Ovary (tissue), 9 donors: ENCODE results near the gene SNHG17. TPM values are rescaled to one million over a fixed set of nuclear protein-coding genes. Genes with fewer than 3 reads are reported as not detected.

Experiments
- DNase-seq, 5 donors: peaks; one replicate each; pipeline ENCODE4 v3.0.0-alpha.2; 2019 to 2020
- H3K27ac ChIP-seq, 2 donors: fragments of 200-600 bp; one replicate each; pipeline versions ENCODE4 v1.5.1 to v1.8.0; 2019 to 2022
- H3K27me3 ChIP-seq: fragments of 200-600 bp; one replicate; pipeline ENCODE4 v1.8.0; 2022
- H3K36me3 ChIP-seq: fragments of 200-600 bp; sonication (generic); one replicate; pipeline ENCODE4 v1.5.1; 2019
- H3K4me1 ChIP-seq: one replicate; pipeline ENCODE4 v1.8.1; 2013; ENCODE audit warnings: mild to moderate bottlenecking, moderate library complexity; ENCODE audit not compliant: insufficient read depth
- H3K4me3 ChIP-seq: fragments of 200-600 bp; sonication (generic); one replicate; pipeline ENCODE4 v1.5.1; 2017
- H3K9me3 ChIP-seq, 2 donors: fragments of 200-600 bp in 1 of 2; sonication (generic) in 1 of 2; one replicate each; pipeline versions ENCODE4 v1.5.1 to v1.8.1; 2013 to 2019; ENCODE audit warnings: mild to moderate bottlenecking in 1 of 2, moderate library complexity in 1 of 2
- EP300 ChIP-seq: sonication (generic); formaldehyde crosslinking; IDR thresholded peaks from one replicate; pipeline ENCODE4 v1.6.1; 2017; ENCODE audit warnings: antibody characterized with exemption
- POLR2A ChIP-seq: fragments of 450-650 bp; IDR thresholded peaks from one replicate; pipeline ENCODE4 v1.6.1; 2017; ENCODE audit warnings: antibody characterized with exemption, mild to moderate bottlenecking, moderate library complexity
- WGBS, 3 donors: extraction: QIAGEN DNeasy Blood & Tissue Kit in 1 of 3; methylation state at CpG; one replicate each; pipeline versions ENCODE4 v1.1.5 to v1.1.7; 2013 to 2017; 5-methylcytosine and 5-hydroxymethylcytosine counted together
- intact Hi-C, 4 donors: fragments of 100-400 bp; cut with DNase I; formaldehyde crosslinking; loops; one replicate each; pipeline versions ENCODE4 v1.11.0 to v1.15.1; 2022 to 2023
- polyA plus RNA-seq, 2 donors: library from polyadenylated mRNA; stranded (reverse); fragments of 200-250 nt in 1 of 2; fragments of 350-450 nt in 1 of 2; fragmentation: Illumina TruSeq in 1 of 2; extraction: RNeasy Lipid Tissue Mini Kit (QIAGEN cat#74804) in 1 of 2; gene quantifications; one replicate each; pipeline ENCODE4 v1.2.3, GENCODE V29; 2013 to 2014
- total RNA-seq, 7 donors: library from RNA; depleted of rRNA in 2 of 7; stranded (reverse); fragments of >200 nt in 2 of 7; fragmentation: NEBNext Ultra II Directional in 3 of 7; extraction: Animal tissue kit (Norgen Biotek cat#: 25700) in 3 of 7; gene quantifications; one replicate each; pipeline versions ENCODE4 v1.1.0 to v1.2.4, GENCODE V29; 2016 to 2023
- TF ChIP-seq, protein P1 (sequence below), 3 donors: fragments of 450-650 bp in 2 of 3; fragments of 200-600 bp in 1 of 3; IDR thresholded peaks; one replicate each; pipeline versions ENCODE4 v1.5.1 to v1.8.0; 2016 to 2022; ENCODE audit warnings: antibody characterized with exemption in 3 of 3, mild to moderate bottlenecking in 1 of 3
- donor health status: DM: no; HTN: no; CAD: no; lungs with moderate emphysema.
- donor health status: DM: no; HTN: no; CAD: no.
- donor health status: Bipolar disorder and iron deficiency.
- donor health status: DM: yes; HTN: yes; CAD: no.
- donor health status: DM: no; HTN: no; CAD: no.
- donor health status: DM: yes; HTN: yes; CAD: no.

SNHG17 gene
- total and polyA plus RNA-seq, 9 donors = 22.8 to 72.2 (median 40.1) TPM

DNA sequence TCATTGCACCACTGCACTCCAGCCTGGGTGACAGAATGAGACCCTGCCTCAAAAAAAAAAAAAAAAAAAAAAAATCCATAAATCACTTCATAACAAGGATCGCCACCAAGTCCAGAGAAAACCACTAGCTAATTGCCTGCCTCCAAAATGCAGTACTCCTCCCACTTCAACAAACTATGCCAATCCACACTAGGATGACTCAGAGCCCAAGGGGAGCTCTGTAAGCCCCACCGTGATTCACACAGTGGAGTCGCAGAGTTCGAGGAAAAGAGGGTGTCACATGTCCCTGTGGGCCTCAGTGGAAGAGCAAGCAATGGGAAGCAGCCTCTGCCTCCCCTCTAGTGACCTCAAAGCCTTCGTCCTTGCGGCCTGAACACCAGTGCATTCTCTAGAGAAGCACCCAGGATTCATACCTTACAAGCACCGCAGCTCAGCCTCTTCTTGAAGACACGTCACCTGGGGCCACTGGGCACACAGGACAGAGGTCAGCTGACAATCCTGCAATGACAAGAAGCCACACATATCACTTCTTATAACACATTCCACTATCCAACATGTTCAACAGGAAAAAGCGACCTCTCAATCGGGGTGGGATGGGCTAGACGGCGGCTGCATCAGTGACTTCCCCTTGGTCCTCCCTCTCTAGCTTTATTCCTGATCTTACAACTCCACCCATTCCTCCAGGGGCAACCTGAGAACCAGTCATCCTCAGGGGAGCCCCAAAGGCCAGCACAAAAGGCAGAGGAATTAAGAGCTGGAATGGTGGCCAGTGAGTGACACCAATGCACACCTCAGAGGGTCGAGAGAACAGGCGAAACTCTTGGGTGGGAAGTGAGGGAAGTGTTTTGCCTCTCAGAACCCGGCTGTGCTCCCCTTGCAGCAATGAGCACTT is 8.9 kb downstream of the SNHG17 start:
- H3K27ac ChIP-seq = no peak overlapping the region
- intact Hi-C loops = no loop called here
- 60 to 67% (median 64%) methylated on average over 15 of the region's 15 CpGs for WGBS, 3 donors
- TF ChIP-seq, protein P1, sequence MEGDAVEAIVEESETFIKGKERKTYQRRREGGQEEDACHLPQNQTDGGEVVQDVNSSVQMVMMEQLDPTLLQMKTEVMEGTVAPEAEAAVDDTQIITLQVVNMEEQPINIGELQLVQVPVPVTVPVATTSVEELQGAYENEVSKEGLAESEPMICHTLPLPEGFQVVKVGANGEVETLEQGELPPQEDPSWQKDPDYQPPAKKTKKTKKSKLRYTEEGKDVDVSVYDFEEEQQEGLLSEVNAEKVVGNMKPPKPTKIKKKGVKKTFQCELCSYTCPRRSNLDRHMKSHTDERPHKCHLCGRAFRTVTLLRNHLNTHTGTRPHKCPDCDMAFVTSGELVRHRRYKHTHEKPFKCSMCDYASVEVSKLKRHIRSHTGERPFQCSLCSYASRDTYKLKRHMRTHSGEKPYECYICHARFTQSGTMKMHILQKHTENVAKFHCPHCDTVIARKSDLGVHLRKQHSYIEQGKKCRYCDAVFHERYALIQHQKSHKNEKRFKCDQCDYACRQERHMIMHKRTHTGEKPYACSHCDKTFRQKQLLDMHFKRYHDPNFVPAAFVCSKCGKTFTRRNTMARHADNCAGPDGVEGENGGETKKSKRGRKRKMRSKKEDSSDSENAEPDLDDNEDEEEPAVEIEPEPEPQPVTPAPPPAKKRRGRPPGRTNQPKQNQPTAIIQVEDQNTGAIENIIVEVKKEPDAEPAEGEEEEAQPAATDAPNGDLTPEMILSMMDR (IDR thresholded peaks at IDR 0.05) = no peak
- TF ChIP-seq POLR2A = no peak
- no peak for TF ChIP-seq EP300
- H3K4me1 ChIP-seq = no peaks in the 10 kb centered on the region
- peaks cover 2% of the 10 kb centered on the region for H3K36me3 ChIP-seq
- DNase-seq = no peak
- H3K9me3 ChIP-seq = no peaks in the 10 kb centered on the region
- H3K4me3 ChIP-seq = no peak overlapping the region
- H3K27me3 ChIP-seq = no peaks in the 10 kb centered on the region

DNA sequence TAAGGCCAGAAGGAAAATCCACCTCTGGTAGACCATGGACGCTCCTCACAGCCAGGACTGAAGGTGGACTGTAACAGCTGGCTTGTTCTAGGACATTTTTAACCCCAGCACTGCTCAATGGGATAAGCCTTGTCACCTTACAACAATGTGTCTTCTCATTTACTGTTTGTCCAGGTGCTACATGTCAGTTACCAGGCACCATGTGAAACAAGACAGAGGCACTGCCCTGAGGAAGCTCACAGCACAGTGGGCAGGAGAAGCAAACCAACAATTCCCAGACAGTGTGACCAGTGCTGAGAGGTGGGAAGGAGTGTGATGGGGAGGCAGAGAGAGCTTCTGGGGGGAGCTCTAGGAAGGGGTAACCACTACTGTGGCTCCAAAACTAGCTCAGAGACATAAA is 10.7 kb downstream of the SNHG17 start:
- WGBS, 3 donors = 80 to 88% (median 88%) methylated on average over 1 of the region's 1 CpG
- Histone ChIP-seq H3K27me3 (no peaks in the 10 kb centered on the region), H3K9me3 (no peaks in the 10 kb centered on the region), H3K4me3 (no peak overlapping the region), H3K36me3 (peaks cover 2% of the 10 kb centered on the region), H3K27ac (no peak overlapping the region), H3K4me1 (no peaks in the 10 kb centered on the region)
- DNase-seq = no peak
- TF ChIP-seq POLR2A (no peak), EP300 (no peak)
- TF ChIP-seq, protein P1 (IDR thresholded peaks at IDR 0.05) = no peak
- intact Hi-C loops = no loop called here

DNA sequence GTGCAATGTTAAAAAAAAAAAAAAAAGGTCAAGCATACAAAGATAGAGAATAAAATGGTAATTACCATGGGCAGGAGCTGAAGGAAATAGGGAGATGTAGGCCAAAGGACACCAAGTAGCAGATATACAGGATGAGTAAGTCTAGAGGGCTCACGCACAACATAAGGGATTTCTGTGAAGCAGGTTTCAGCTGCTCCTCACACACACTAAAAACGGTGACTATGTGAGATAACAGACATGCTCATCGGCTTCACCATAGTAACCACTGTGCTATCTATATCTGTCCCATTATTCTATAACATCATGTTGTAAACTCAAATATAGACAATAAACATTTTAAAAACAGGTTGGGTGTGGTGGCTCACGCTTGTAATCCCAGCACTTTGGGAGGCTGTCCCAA is 11.6 kb downstream of the SNHG17 start:
- no peak overlapping the region for H3K27ac ChIP-seq
- no peaks in the 10 kb centered on the region for H3K27me3 ChIP-seq
- peaks cover 3% of the 10 kb centered on the region for H3K4me1 ChIP-seq
- WGBS, 3 donors = 68 to 85% (median 72%) methylated on average over 4 of the region's 4 CpGs
- H3K36me3 ChIP-seq = peaks cover 2% of the 10 kb centered on the region
- TF ChIP-seq EP300 (no peak), POLR2A (no peak)
- TF ChIP-seq, protein P1 (IDR thresholded peaks at IDR 0.05) = no peak
- H3K4me3 ChIP-seq = no peak overlapping the region
- no peak for DNase-seq
- intact Hi-C loops = no loop called here
- no peaks in the 10 kb centered on the region for H3K9me3 ChIP-seq

DNA sequence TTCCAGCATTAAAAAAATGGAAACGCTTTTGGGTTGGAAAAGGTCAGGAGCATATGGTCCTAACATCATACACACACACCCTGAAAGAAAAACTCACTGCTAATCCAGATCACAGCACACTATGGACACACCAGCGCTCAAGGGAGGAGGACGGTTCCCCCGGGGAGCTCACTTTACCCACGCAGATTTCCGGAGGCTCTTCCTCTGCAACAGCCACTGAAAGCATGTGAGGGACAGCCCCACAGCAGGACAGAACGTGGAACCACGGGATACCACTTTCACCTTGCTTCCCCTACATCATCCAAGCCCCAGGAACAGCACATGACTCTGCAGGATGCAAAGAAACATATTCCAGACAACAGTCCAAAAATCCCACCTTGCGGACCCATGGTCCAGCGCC is 13.2 kb downstream of the SNHG17 start:
- Histone ChIP-seq H3K4me1 (peaks cover 3% of the 10 kb centered on the region), H3K27ac (no peak overlapping the region), H3K27me3 (no peaks in the 10 kb centered on the region), H3K9me3 (no peaks in the 10 kb centered on the region), H3K36me3 (peaks cover 2% of the 10 kb centered on the region), H3K4me3 (no peak overlapping the region)
- intact Hi-C loops = no loop called here
- no peak for TF ChIP-seq EP300
- TF ChIP-seq, protein P1 (IDR thresholded peaks at IDR 0.05) = no peak
- no peak for TF ChIP-seq POLR2A
- no peak for DNase-seq
- 69 to 84% (median 73%) methylated on average over 10 of the region's 10 CpGs for WGBS, 3 donors
